ENCODE results near the gene TRPM3.

- TF ChIP-seq CTCF (conservative IDR thresholded peaks at IDR 0.05 in 1 of 2, IDR thresholded peaks at IDR 0.05 in 1 of 2; ENCODE audit: extremely low read depth in 1 of 2, insufficient read depth in 1 of 2, low read depth in 1 of 2, low read length in 2 of 2) (no peak), EZH2 (IDR thresholded peaks at IDR 0.05; ENCODE audit: borderline replicate concordance, low read length) (no peak)
Observed at GRCh38 chr9:71010258-71010657, 111.2 kb downstream of the TRPM3 start.
